ENCODE results near the gene ENOX1.

DNA sequence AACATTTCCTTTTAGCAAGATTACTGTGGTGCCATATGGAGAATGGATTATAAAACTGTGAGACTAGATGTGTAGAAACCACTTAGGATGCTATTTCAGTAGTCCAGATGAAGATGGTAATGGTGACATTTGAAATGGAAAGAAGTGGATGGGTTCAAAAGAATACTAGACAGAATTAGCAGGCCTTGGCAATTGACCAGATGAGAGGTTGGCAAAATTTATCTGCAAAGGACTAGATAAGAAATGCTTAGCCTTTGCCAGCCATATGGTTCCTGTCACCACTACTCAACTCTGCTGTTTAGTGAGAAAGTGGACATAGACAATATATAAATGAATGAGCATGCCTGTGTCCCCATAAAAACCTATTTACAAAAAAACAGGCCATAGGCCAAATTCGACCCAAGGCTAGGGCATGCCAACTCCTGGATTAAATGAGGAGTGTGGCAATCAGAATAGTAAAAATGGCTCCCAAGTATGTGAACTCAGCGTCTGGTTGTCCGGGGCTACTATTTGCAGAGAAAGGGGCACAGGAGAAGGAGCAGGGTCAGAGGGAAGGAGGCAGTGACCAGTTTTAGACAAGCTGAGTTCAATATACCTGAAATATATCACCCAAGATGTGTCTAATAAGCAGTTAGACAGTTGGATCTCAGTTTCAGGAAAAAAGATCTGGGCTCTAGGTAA lies 98.4 kb downstream of the ENOX1 start:
- TF ChIP-seq, protein P1, sequence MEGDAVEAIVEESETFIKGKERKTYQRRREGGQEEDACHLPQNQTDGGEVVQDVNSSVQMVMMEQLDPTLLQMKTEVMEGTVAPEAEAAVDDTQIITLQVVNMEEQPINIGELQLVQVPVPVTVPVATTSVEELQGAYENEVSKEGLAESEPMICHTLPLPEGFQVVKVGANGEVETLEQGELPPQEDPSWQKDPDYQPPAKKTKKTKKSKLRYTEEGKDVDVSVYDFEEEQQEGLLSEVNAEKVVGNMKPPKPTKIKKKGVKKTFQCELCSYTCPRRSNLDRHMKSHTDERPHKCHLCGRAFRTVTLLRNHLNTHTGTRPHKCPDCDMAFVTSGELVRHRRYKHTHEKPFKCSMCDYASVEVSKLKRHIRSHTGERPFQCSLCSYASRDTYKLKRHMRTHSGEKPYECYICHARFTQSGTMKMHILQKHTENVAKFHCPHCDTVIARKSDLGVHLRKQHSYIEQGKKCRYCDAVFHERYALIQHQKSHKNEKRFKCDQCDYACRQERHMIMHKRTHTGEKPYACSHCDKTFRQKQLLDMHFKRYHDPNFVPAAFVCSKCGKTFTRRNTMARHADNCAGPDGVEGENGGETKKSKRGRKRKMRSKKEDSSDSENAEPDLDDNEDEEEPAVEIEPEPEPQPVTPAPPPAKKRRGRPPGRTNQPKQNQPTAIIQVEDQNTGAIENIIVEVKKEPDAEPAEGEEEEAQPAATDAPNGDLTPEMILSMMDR (IDR thresholded peaks at IDR 0.05): no peak
- TF ChIP-seq EZH2 (IDR thresholded peaks at IDR 0.05) (no peak), EZH2phosphoT487 (IDR thresholded peaks at IDR 0.05) (no peak)
